Measurements from ENCODE around the gene POM121L2. TPM values are rescaled to one million over a fixed set of nuclear protein-coding genes. Genes with fewer than 3 reads are reported as not detected.

The POM121L2 gene
- total and polyA plus RNA-seq, 2 donors (not counting 3 experiments of a cell fraction or from before 2014, with no cell fraction given): not detected

DNA sequence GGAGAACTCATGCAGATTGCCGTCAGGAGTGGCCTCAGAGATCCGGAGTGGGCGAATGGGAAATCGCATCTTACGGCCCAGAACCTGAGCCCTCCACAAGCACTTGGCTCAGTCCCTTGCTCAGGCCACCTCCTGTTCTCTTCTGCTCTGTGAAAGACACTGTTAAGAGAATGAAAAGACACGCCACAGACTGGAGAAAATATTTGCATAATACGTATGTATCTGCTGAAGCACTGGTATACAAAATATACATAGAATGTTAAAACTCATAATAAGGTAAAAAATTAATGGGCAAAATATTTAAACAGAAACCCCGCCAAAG is 838 bp upstream of the POM121L2 start:
- Histone ChIP-seq H2AFZ (ENCODE audit: low read depth, low read length) (no peak overlapping the region), H3K4me1 (ENCODE audit: control insufficient read depth, extremely low read depth, insufficient read depth, low read length) (peaks cover 9% of the 10 kb centered on the region), H3K79me2 (ENCODE audit: control insufficient read depth, insufficient read depth, low read length) (no peaks in the 10 kb centered on the region), H3K9ac (replicated peaks; ENCODE audit: extremely low read depth, insufficient read depth, low read length) (no peak overlapping the region), H3K9me1 (replicated peaks; ENCODE audit: control insufficient read depth, extremely low read depth, insufficient read depth, low read length) (no peaks in the 10 kb centered on the region), H4K20me1 (replicated peaks; ENCODE audit: control insufficient read depth, extremely low read depth, insufficient read depth, low read length) (no peaks in the 10 kb centered on the region), H3K4me3 (replicated peaks in 1 of 3; ENCODE audit: insufficient read depth in 1 of 3, low read depth in 1 of 3, low read length in 3 of 3) (no peak overlapping the region), H3K27me3 (ENCODE audit: control insufficient read depth in 2 of 2, insufficient read depth in 2 of 2, low read length in 2 of 2) (peaks cover 15 to 20% of the 10 kb centered on the region in 2 experiments), H3K27ac (ENCODE audit: insufficient read depth, low read depth, low read length) (no peak overlapping the region), H3K4me2 (ENCODE audit: insufficient read depth, low read length) (peak overlapping the region; percentile 88), H3K36me3 (ENCODE audit: control insufficient read depth in 2 of 2, extremely low read depth in 1 of 2, insufficient read depth in 2 of 2, low read length in 2 of 2) (no peaks in the 10 kb centered on the region), H3K9me3 (replicated peaks; ENCODE audit: control insufficient read depth, insufficient read depth, low read length) (no peaks in the 10 kb centered on the region)
- intact Hi-C loops (cut with micrococcal nuclease) (loop anchor here (1.0 to 5.0 kb wide), 9 partner anchors 125 to 582 kb away; no protein-coding TSS in a partner anchor), dilution Hi-C loops (cut with MboI; ENCODE audit: extremely low pct_ligation_motif_present, low sequenced_read_pairs) (no loop called here)
- ChIA-PET POLR2A (no interaction called here), CTCF (interaction anchor here (0.6 to 2.2 kb wide), 27 partner anchors 9 to 484 kb away, joined by 3 to 19 read pairs (median 4); no protein-coding TSS in a partner anchor)
- TF ChIP-seq POLR2A (IDR thresholded peaks at IDR 0.05; ENCODE audit: low read depth, low read length): no peak
- TF ChIP-seq GATA2 (IDR thresholded peaks at IDR 0.05; ENCODE audit: insufficient read depth, insufficient read length, low read depth, low read length): no peak
- TF ChIP-seq, protein P1, sequence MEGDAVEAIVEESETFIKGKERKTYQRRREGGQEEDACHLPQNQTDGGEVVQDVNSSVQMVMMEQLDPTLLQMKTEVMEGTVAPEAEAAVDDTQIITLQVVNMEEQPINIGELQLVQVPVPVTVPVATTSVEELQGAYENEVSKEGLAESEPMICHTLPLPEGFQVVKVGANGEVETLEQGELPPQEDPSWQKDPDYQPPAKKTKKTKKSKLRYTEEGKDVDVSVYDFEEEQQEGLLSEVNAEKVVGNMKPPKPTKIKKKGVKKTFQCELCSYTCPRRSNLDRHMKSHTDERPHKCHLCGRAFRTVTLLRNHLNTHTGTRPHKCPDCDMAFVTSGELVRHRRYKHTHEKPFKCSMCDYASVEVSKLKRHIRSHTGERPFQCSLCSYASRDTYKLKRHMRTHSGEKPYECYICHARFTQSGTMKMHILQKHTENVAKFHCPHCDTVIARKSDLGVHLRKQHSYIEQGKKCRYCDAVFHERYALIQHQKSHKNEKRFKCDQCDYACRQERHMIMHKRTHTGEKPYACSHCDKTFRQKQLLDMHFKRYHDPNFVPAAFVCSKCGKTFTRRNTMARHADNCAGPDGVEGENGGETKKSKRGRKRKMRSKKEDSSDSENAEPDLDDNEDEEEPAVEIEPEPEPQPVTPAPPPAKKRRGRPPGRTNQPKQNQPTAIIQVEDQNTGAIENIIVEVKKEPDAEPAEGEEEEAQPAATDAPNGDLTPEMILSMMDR (IDR thresholded peaks at IDR 0.05; ENCODE audit: extremely low read depth in 1 of 2, insufficient read depth in 1 of 2, low read depth in 1 of 2, low read length in 2 of 2): no peak
- TF ChIP-seq EZH2 (IDR thresholded peaks at IDR 0.05; ENCODE audit: borderline replicate concordance, low read depth, low read length, severe bottlenecking): no peak
- TF ChIP-seq POLR2AphosphoS5 (IDR thresholded peaks at IDR 0.05; ENCODE audit: insufficient read depth, low read depth, low read length): no peak
- TF ChIP-seq, protein P2, sequence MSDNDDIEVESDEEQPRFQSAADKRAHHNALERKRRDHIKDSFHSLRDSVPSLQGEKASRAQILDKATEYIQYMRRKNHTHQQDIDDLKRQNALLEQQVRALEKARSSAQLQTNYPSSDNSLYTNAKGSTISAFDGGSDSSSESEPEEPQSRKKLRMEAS (IDR thresholded peaks at IDR 0.05; ENCODE audit: insufficient read depth, insufficient read length): no peak
- no peak for TF ChIP-seq JUN (IDR thresholded peaks at IDR 0.05; ENCODE audit: borderline replicate concordance, insufficient read depth, insufficient read length, low read depth)
- TF ChIP-seq FOS (IDR thresholded peaks at IDR 0.05; ENCODE audit: borderline replicate concordance, insufficient read depth, low read length): no peak
- TF ChIP-seq MYC (IDR thresholded peaks at IDR 0.05; ENCODE audit: low read depth, low read length): no peak
- no TSS peak for BruUV-seq (replicated peaks)
- DNase-seq (ENCODE audit: low read depth, low spot score) (no peak), FAIRE-seq (no peak)
